ENCODE results near the gene PTGES2.
A peak's percentile ranks its signal among the peaks of the same experiment; 100 is the strongest.

Gene PTGES2

GRCh38 chr9:128104171-128104618, 23.3 kb downstream of the PTGES2 start:
- intact Hi-C loops (cut with DNase I; ENCODE audit: low total_unique reads) = no loop called here
- H3K9me3 ChIP-seq = no peaks in the 10 kb centered on the region
- peaks cover 72 to 79% (median 77%) of the 10 kb centered on the region in 3 donors for H3K36me3 ChIP-seq
- H3K27me3 ChIP-seq = no peaks in the 10 kb centered on the region
- H3K27ac ChIP-seq = no peak overlapping the region
- no peak for TF ChIP-seq CTCF (IDR thresholded peaks at IDR 0.05)
- H3K4me1 ChIP-seq = peaks cover 0 to 35% (median 27%) of the 10 kb centered on the region in 4 donors
- no peak overlapping the region for H3K4me3 ChIP-seq
- DNase-seq = no peak

- H3K4me1 ChIP-seq = peaks cover 0 to 41% (median 30%) of the 10 kb centered on the region in 4 donors
- no peak for DNase-seq
- peaks cover 71 to 73% (median 72%) of the 10 kb centered on the region in 3 donors for H3K36me3 ChIP-seq
- no peak overlapping the region for H3K27ac ChIP-seq
- no peaks in the 10 kb centered on the region for H3K9me3 ChIP-seq
- intact Hi-C loops (cut with DNase I; ENCODE audit: low total_unique reads) = no loop called here
- TF ChIP-seq CTCF (IDR thresholded peaks at IDR 0.05) = no peak
- H3K27me3 ChIP-seq = no peaks in the 10 kb centered on the region
- H3K4me3 ChIP-seq = no peak overlapping the region
These were observed 24.0 kb downstream of the PTGES2 start for GRCh38 chr9:128103589-128103962.

- intact Hi-C loops (cut with DNase I; ENCODE audit: low total_unique reads) = no loop called here
- Histone ChIP-seq H3K36me3 (peaks cover 66 to 70% (median 67%) of the 10 kb centered on the region in 3 donors), H3K4me3 (no peak overlapping the region), H3K27ac (no peak overlapping the region), H3K9me3 (no peaks in the 10 kb centered on the region), H3K27me3 (no peaks in the 10 kb centered on the region), H3K4me1 (peaks cover 0 to 45% (median 30%) of the 10 kb centered on the region in 4 donors)
- no peak for TF ChIP-seq CTCF (IDR thresholded peaks at IDR 0.05)
- DNase-seq = no peak
These were observed 24.5 kb downstream of the PTGES2 start for GRCh38 chr9:128102861-128103588.

- Histone ChIP-seq H3K4me1 (peaks cover 0 to 53% (median 39%) of the 10 kb centered on the region in 4 donors), H3K4me3 (no peak overlapping the region), H3K27ac (no peak overlapping the region), H3K9me3 (no peaks in the 10 kb centered on the region), H3K36me3 (peaks cover 57 to 62% (median 59%) of the 10 kb centered on the region in 3 donors), H3K27me3 (no peaks in the 10 kb centered on the region)
- no peak for DNase-seq
- TF ChIP-seq CTCF (IDR thresholded peaks at IDR 0.05) = no peak
- intact Hi-C loops (cut with DNase I; ENCODE audit: low total_unique reads) = no loop called here
These were observed 25.3 kb downstream of the PTGES2 start for GRCh38 chr9:128102196-128102595.

- intact Hi-C loops (cut with DNase I; ENCODE audit: low total_unique reads) = no loop called here
- Histone ChIP-seq H3K27ac (peak overlapping the region; percentile 86 to 88), H3K4me1 (peaks cover 0 to 53% (median 43%) of the 10 kb centered on the region in 4 donors), H3K9me3 (no peaks in the 10 kb centered on the region), H3K36me3 (peaks cover 52 to 57% (median 54%) of the 10 kb centered on the region in 3 donors), H3K4me3 (no peak overlapping the region), H3K27me3 (no peaks in the 10 kb centered on the region)
- TF ChIP-seq CTCF (IDR thresholded peaks at IDR 0.05) = no peak
- DNase-seq = no peak
These were observed 25.8 kb downstream of the PTGES2 start for GRCh38 chr9:128101690-128102089.

Data from tibial artery (tissue), 4 donors.